HCT116 (cell line): ENCODE measurements around the gene IGF2BP1. TPM values are rescaled to one million over a fixed set of nuclear protein-coding genes. Genes with fewer than 3 reads are reported as not detected.

Experiments used
- ATAC-seq: fragments of 200-7000 bp; cut with Tn5 transposase; 2 replicates; pipeline ENCODE4 v1.9.1; 2020; ENCODE audit warnings: mild to moderate bottlenecking, moderate library complexity
- BruUV-seq: library from RNA; stranded (reverse); fragments of 400-500 nt; replicated peaks from 2 replicates; lab custom pipeline; 2021; lab: Mats Ljungman, UMichigan
- CTCF ChIA-PET: fragments of 300-600 bp; sonication (Branson Sonifier 250); formaldehyde crosslinking; loops from one replicate; lab custom pipeline; 2021; ENCODE audit warnings: antibody characterized with exemption; lab: Charles Lee
- POLR2A ChIA-PET: fragments of 300-600, 350-600 bp; sonication (Branson Sonifier 250); formaldehyde crosslinking; loops from one replicate; lab custom pipeline; 2021; ENCODE audit warnings: antibody characterized with exemption; lab: Charles Lee
- RAD21 ChIA-PET, 2 experiments: fragments of 300-600 bp; sonication (Branson Sonifier 250); formaldehyde crosslinking; loops; one replicate each; lab custom pipeline; 2023; ENCODE audit warnings: low total read pairs in 2 of 2; ENCODE audit not compliant: uncharacterized antibody in 2 of 2, unreplicated experiment in 2 of 2, low non-redundant PET in 1 of 2; lab: Charles Lee
- DNase-seq: peaks from one replicate; pipeline ENCODE4 v3.0.0-alpha.2; 2010; ENCODE audit warnings: low read depth, low spot score
- H2AFZ ChIP-seq: fragments of 200-600 bp; shearing (Covaris generic), sonication (generic); 2 replicates; pipeline ENCODE4 v1.6.1; 2017; ENCODE audit warnings: low read depth, mixed run types, mixed read lengths, antibody characterized with exemption, low read length; ENCODE audit not compliant: poor library complexity, severe bottlenecking
- H3K27ac ChIP-seq: 2 replicates; pipeline ENCODE4 v1.5.1; 2012; ENCODE audit warnings: low read depth, low read length
- H3K27me3 ChIP-seq: fragments of 200-600 bp; sonication (generic); 2 replicates; pipeline ENCODE4 v1.6.1; 2016; ENCODE audit warnings: mixed run types, low read length, mixed read lengths; ENCODE audit not compliant: insufficient read depth
- H3K36me3 ChIP-seq, 2 experiments: fragments of 200-500 bp in 1 of 2; fragments of 200-600 bp in 1 of 2; sonication (Bioruptor generic) in 1 of 2; sonication (generic) in 1 of 2; 2 replicates each; pipeline versions ENCODE4 v1.5.1 to v1.6.1; 2014 to 2016; ENCODE audit warnings: low read length in 2 of 2, inconsistent platforms in 1 of 2, mixed read lengths in 1 of 2, mixed run types in 1 of 2; ENCODE audit not compliant: insufficient read depth in 2 of 2, control insufficient read depth in 1 of 2
- H3K4me1 ChIP-seq, 2 experiments: fragments of 200-600 bp in 1 of 2; sonication (generic) in 1 of 2; 2 replicates each; pipeline versions ENCODE4 v1.5.1 to v1.6.1; 2012 to 2017; ENCODE audit warnings: low read length in 2 of 2, inconsistent platforms in 1 of 2, mild to moderate bottlenecking in 1 of 2, mixed read lengths in 1 of 2, mixed run types in 1 of 2, moderate library complexity in 1 of 2; ENCODE audit not compliant: insufficient read depth in 2 of 2, control insufficient read depth in 1 of 2
- H3K4me2 ChIP-seq: fragments of 200-600 bp; sonication (generic); 2 replicates; pipeline ENCODE4 v1.6.1; 2017; ENCODE audit warnings: mixed run types, low read length, mixed read lengths
- H3K4me3 ChIP-seq, 2 experiments: fragments of 200-600 bp in 1 of 2; sonication (generic) in 1 of 2; replicated peaks in 1 of 2; 2 replicates each; pipeline ENCODE4 v1.5.1; 2011 to 2016; ENCODE audit warnings: low read length in 2 of 2, control low read depth in 1 of 2, low read depth in 1 of 2, mild to moderate bottlenecking in 1 of 2, mixed read lengths in 1 of 2, mixed run types in 1 of 2
- H3K79me2 ChIP-seq: fragments of 200-600 bp; sonication (generic); 2 replicates; pipeline ENCODE4 v1.6.1; 2017; ENCODE audit warnings: mild to moderate bottlenecking, mixed run types, low read length, moderate library complexity, mixed read lengths; ENCODE audit not compliant: insufficient read depth
- H3K9ac ChIP-seq: fragments of 200-600 bp; sonication (generic); 2 replicates; pipeline ENCODE4 v1.6.1; 2016; ENCODE audit warnings: low read length, mixed read lengths
- H3K9me2 ChIP-seq: fragments of 200-600 bp; sonication (generic), shearing (Covaris generic); 2 replicates; pipeline ENCODE4 v1.6.1; 2017; ENCODE audit warnings: mixed run types, mild to moderate bottlenecking, moderate library complexity; ENCODE audit not compliant: insufficient read depth
- H3K9me3 ChIP-seq, 2 experiments: fragments of 200-500 bp in 1 of 2; fragments of 200-600 bp in 1 of 2; sonication (Bioruptor generic) in 1 of 2; sonication (generic) in 1 of 2; 2 replicates each; pipeline ENCODE4 v1.6.1; 2014 to 2017; ENCODE audit warnings: low read length in 2 of 2, mixed read lengths in 2 of 2, inconsistent platforms in 1 of 2, low read depth in 1 of 2, mild to moderate bottlenecking in 1 of 2, mixed run types in 1 of 2, moderate library complexity in 1 of 2; ENCODE audit not compliant: control insufficient read depth in 1 of 2, insufficient read depth in 1 of 2
- H4K20me1 ChIP-seq: fragments of 200-600 bp; sonication (generic), shearing (Covaris generic); 2 replicates; pipeline ENCODE4 v1.6.1; 2017; ENCODE audit warnings: mixed run types, mild to moderate bottlenecking, moderate library complexity; ENCODE audit not compliant: insufficient read depth
- CBX3 ChIP-seq: IDR thresholded peaks from 2 replicates; pipeline ENCODE4 v1.6.1; 2012; ENCODE audit warnings: low read depth
- EGR1 ChIP-seq: IDR thresholded peaks from 2 replicates; pipeline ENCODE4 v1.6.1; 2012; ENCODE audit warnings: low read depth
- EZH2 ChIP-seq: fragments of 200-600 bp; sonication (generic); IDR thresholded peaks from 2 replicates; pipeline ENCODE4 v1.6.1; 2017; ENCODE audit warnings: antibody characterized with exemption, mixed run types
- POLR2A ChIP-seq: IDR thresholded peaks from 2 replicates; pipeline ENCODE4 v1.7.0; 2011; ENCODE audit warnings: borderline replicate concordance; ENCODE audit not compliant: insufficient read depth, insufficient read length; ENCODE audit errors: extremely low read depth
- POLR2AphosphoS5 ChIP-seq: IDR thresholded peaks from 2 replicates; pipeline ENCODE4 v1.6.1; 2011; ENCODE audit warnings: mild to moderate bottlenecking, low read depth, low read length, moderate library complexity
- RAD21 ChIP-seq: IDR thresholded peaks from 2 replicates; pipeline ENCODE4 v1.6.1; 2012; ENCODE audit warnings: low read depth, mild to moderate bottlenecking
- SIN3A ChIP-seq: IDR thresholded peaks from 2 replicates; pipeline ENCODE4 v1.6.1; 2012; ENCODE audit warnings: low read depth
- SP1 ChIP-seq: IDR thresholded peaks from 2 replicates; pipeline ENCODE4 v1.6.1; 2012; ENCODE audit warnings: low read depth
- YY1 ChIP-seq: IDR thresholded peaks from 2 replicates; pipeline ENCODE4 v1.6.1; 2011; ENCODE audit warnings: low read length, low read depth, moderate library complexity, mild to moderate bottlenecking; ENCODE audit not compliant: insufficient replicate concordance; ENCODE audit errors: extremely low read depth
- ZNF274 ChIP-seq: fragments of 200-500 bp; sonication (Bioruptor generic); IDR thresholded peaks from 2 replicates; pipeline ENCODE4 v1.6.1; 2014; ENCODE audit warnings: mild to moderate bottlenecking, low read depth, low read length, inconsistent platforms
- intact Hi-C: fragments of 100-400 bp; cut with micrococcal nuclease; formaldehyde crosslinking; loops from 2 replicates; pipeline ENCODE4 v1.10.0; 2022
- total RNA-seq: library from RNA; stranded (reverse); gene quantifications from one replicate; pipeline ENCODE4 v1.2.1, GENCODE V29; 2021; ENCODE audit not compliant: unreplicated experiment
- TF ChIP-seq, protein P1 (sequence below): IDR thresholded peaks from 2 replicates; pipeline ENCODE4 v1.6.1; 2012
- TF ChIP-seq, protein P2 (sequence below): IDR thresholded peaks from 2 replicates; pipeline ENCODE4 v1.6.1; 2012

Gene IGF2BP1
- total RNA-seq, 1 experiment from 2014 or later, result 0.91 TPM

DNA sequence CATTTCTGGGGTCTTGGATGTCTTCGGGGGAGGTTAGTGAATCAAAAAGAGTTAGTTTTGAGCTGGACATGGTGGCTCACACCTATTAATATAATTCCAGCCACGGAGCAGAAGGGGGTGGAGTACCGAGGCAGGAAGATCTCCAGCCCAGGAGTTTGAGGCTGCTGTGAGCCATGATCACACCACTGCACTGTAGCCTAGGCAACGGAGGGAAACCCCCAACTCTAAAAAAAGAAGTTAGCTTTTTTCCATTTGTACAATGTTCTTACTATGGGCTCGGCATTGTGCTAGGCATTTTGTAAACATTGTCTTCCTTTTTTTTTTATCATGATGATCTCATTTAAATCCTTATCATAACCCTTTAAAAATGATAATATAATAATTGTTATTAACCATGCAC, 44.3 kb upstream of the IGF2BP1 start:
- H3K4me2 ChIP-seq, result no peak overlapping the region
- H2AFZ ChIP-seq, result no peak overlapping the region
- H3K27ac ChIP-seq, result no peak overlapping the region
- BruUV-seq, result no TSS peak
- no peaks in the 10 kb centered on the region for H3K9me2 ChIP-seq
- H3K9ac ChIP-seq, result no peak overlapping the region
- no peak for ATAC-seq
- H4K20me1 ChIP-seq, result no peaks in the 10 kb centered on the region
- H3K4me1 ChIP-seq, result peaks cover 0 to 8% of the 10 kb centered on the region in 2 experiments; a peak in 2 of 4 replicates
- ChIA-PET POLR2A (interaction anchor here (0.7 kb wide), 1 partner anchor 8 kb away, joined by 3 read pairs; the partner anchor contains the start of gene SNF8), RAD21 (interaction anchor here in 1 of 2 experiments (2.1 kb wide), 1 partner anchor 80 kb away, joined by 18 read pairs; no protein-coding TSS in a partner anchor), CTCF (interaction anchor here (3.4 to 4.2 kb wide), 2 partner anchors 79 to 83 kb away, joined by 16 to 43 read pairs; no protein-coding TSS in a partner anchor)
- no peak overlapping the region for H3K4me3 ChIP-seq
- H3K79me2 ChIP-seq, result no peaks in the 10 kb centered on the region
- H3K36me3 ChIP-seq, result no peaks in the 10 kb centered on the region
- intact Hi-C loops, result loop anchor here (10.0 kb wide), 1 partner anchor 272 kb away; no protein-coding TSS in a partner anchor
- H3K27me3 ChIP-seq, result no peaks in the 10 kb centered on the region
- no peak for TF ChIP-seq RAD21
- TF ChIP-seq YY1, result no peak
- no peak for TF ChIP-seq POLR2AphosphoS5
- no peak for TF ChIP-seq CBX3
- TF ChIP-seq, protein P1, sequence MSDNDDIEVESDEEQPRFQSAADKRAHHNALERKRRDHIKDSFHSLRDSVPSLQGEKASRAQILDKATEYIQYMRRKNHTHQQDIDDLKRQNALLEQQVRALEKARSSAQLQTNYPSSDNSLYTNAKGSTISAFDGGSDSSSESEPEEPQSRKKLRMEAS, result no peak
- no peak for TF ChIP-seq SIN3A
- TF ChIP-seq, protein P2, sequence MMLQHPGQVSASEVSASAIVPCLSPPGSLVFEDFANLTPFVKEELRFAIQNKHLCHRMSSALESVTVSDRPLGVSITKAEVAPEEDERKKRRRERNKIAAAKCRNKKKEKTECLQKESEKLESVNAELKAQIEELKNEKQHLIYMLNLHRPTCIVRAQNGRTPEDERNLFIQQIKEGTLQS, result no peak
- TF ChIP-seq EGR1, result no peak
- no peak for TF ChIP-seq SP1
- TF ChIP-seq EZH2, result no peak
- TF ChIP-seq ZNF274, result no peak
- TF ChIP-seq POLR2A, result no peak
- DNase-seq, result no peak
- H3K9me3 ChIP-seq, result no peaks in the 10 kb centered on the region
